Erythroblast (primary cell): ENCODE results near the gene RASGRP3.

Experiments used
- GATA1 ChIP-seq: IDR thresholded peaks from 2 replicates; pipeline ENCODE4 v1.6.1; 2011; ENCODE audit warnings: low read depth, mild to moderate bottlenecking, control low read depth, low read length, moderate library complexity
- POLR2A ChIP-seq: IDR thresholded peaks from 2 replicates; pipeline ENCODE4 v1.6.1; 2011; ENCODE audit warnings: mild to moderate bottlenecking, low read length

GRCh38 chr2:33522576-33522975 is 46.1 kb downstream of the RASGRP3 start:
- TF ChIP-seq POLR2A (no peak), GATA1 (no peak)
